K562 (cell line): ENCODE data around the gene CREB3L1. TPM values are rescaled to one million over a fixed set of nuclear protein-coding genes. Genes with fewer than 3 reads are reported as not detected.

Experiments used
- BDP1 ChIP-seq: IDR thresholded peaks from 3 replicates; pipeline ENCODE4 v1.6.1; 2011; ENCODE audit not compliant: insufficient read length, insufficient read depth
- BRF1 ChIP-seq: IDR thresholded peaks from 3 replicates; pipeline ENCODE4 v1.6.1; 2011; ENCODE audit warnings: borderline replicate concordance, mild to moderate bottlenecking; ENCODE audit not compliant: insufficient read length; ENCODE audit errors: extremely low read depth
- CBX2 ChIP-seq: fragments of 200-600 bp; sonication (generic); IDR thresholded peaks from one replicate; pipeline ENCODE4 v1.6.1; 2012; ENCODE audit warnings: mild to moderate bottlenecking, low read length, inconsistent platforms; ENCODE audit not compliant: insufficient read depth, poor library complexity, severe bottlenecking
- GATA2 ChIP-seq: sonication (generic); formaldehyde crosslinking; IDR thresholded peaks from 2 replicates; pipeline ENCODE4 v1.4.0; 2020; ENCODE audit warnings: mild to moderate bottlenecking, missing genetic modification reagents
- RERE ChIP-seq: sonication (generic); formaldehyde crosslinking; IDR thresholded peaks from 2 replicates; pipeline ENCODE4 v1.8.0; 2023; ENCODE audit warnings: missing genetic modification reagents, mild to moderate bottlenecking, borderline replicate concordance
- ZFP1 ChIP-seq: fragments of 450-650 bp; formaldehyde crosslinking; IDR thresholded peaks from 2 replicates; pipeline ENCODE4 v1.4.0; 2020; ENCODE audit warnings: mild to moderate bottlenecking, mixed read lengths
- ZNF274 ChIP-seq: IDR thresholded peaks from 2 replicates; pipeline ENCODE4 v1.6.1; 2011; ENCODE audit warnings: low read depth, mild to moderate bottlenecking, low read length, moderate library complexity, borderline replicate concordance
- ZNF586 ChIP-seq: fragments of 450-650 bp; formaldehyde crosslinking; conservative IDR thresholded peaks from 2 replicates; pipeline ENCODE4 v1.4.0; 2020; ENCODE audit warnings: mild to moderate bottlenecking, moderate library complexity
- ZSCAN32 ChIP-seq: fragments of 450-650 bp; formaldehyde crosslinking; IDR thresholded peaks from 2 replicates; pipeline ENCODE4 v1.4.0; 2020; ENCODE audit warnings: mild to moderate bottlenecking, moderate library complexity
- polyA plus RNA-seq, 8 experiments: library from polyadenylated mRNA; depleted of rRNA in 4 of 8; stranded (reverse) in 5 of 8; unstranded in 3 of 8; fragments of >200 nt; fragmentation: Nextera tagmentation in 2 of 8; fragmentation: Illumina TruSeq in 1 of 8; extraction: Ambion mirVana in 2 of 8; extraction: Trizol in 1 of 8; gene quantifications; 2 replicates each; pipeline versions ENCODE4 v1.2.1 to v1.2.3, GENCODE V29; 2011 to 2014; ENCODE audit warnings: inconsistent platforms in 1 of 8, missing spikeins in 1 of 8
- total RNA-seq, 7 experiments: library from RNA; depleted of rRNA in 6 of 7; stranded (reverse); fragments of >200 nt in 6 of 7; fragmentation: Illumina TruSeq in 2 of 7; extraction: Trizol in 2 of 7; gene quantifications; 2 replicates each; pipeline versions ENCODE4 v1.2.1 to v1.2.3, GENCODE V29; 2011 to 2021; ENCODE audit warnings: low replicate concordance in 1 of 7
- TF ChIP-seq, protein P1 (sequence below): fragments of 450-650 bp; IDR thresholded peaks from 2 replicates; pipeline ENCODE4 v1.6.1; 2016; ENCODE audit warnings: mild to moderate bottlenecking, moderate library complexity

The CREB3L1 gene
- total and polyA plus RNA-seq, 9 of the 15 experiments (the other 6 are each of a cell fraction or from before 2014, with no cell fraction given) = 1.2 to 27.6 (median 3.7) TPM

- TF ChIP-seq, protein P1, sequence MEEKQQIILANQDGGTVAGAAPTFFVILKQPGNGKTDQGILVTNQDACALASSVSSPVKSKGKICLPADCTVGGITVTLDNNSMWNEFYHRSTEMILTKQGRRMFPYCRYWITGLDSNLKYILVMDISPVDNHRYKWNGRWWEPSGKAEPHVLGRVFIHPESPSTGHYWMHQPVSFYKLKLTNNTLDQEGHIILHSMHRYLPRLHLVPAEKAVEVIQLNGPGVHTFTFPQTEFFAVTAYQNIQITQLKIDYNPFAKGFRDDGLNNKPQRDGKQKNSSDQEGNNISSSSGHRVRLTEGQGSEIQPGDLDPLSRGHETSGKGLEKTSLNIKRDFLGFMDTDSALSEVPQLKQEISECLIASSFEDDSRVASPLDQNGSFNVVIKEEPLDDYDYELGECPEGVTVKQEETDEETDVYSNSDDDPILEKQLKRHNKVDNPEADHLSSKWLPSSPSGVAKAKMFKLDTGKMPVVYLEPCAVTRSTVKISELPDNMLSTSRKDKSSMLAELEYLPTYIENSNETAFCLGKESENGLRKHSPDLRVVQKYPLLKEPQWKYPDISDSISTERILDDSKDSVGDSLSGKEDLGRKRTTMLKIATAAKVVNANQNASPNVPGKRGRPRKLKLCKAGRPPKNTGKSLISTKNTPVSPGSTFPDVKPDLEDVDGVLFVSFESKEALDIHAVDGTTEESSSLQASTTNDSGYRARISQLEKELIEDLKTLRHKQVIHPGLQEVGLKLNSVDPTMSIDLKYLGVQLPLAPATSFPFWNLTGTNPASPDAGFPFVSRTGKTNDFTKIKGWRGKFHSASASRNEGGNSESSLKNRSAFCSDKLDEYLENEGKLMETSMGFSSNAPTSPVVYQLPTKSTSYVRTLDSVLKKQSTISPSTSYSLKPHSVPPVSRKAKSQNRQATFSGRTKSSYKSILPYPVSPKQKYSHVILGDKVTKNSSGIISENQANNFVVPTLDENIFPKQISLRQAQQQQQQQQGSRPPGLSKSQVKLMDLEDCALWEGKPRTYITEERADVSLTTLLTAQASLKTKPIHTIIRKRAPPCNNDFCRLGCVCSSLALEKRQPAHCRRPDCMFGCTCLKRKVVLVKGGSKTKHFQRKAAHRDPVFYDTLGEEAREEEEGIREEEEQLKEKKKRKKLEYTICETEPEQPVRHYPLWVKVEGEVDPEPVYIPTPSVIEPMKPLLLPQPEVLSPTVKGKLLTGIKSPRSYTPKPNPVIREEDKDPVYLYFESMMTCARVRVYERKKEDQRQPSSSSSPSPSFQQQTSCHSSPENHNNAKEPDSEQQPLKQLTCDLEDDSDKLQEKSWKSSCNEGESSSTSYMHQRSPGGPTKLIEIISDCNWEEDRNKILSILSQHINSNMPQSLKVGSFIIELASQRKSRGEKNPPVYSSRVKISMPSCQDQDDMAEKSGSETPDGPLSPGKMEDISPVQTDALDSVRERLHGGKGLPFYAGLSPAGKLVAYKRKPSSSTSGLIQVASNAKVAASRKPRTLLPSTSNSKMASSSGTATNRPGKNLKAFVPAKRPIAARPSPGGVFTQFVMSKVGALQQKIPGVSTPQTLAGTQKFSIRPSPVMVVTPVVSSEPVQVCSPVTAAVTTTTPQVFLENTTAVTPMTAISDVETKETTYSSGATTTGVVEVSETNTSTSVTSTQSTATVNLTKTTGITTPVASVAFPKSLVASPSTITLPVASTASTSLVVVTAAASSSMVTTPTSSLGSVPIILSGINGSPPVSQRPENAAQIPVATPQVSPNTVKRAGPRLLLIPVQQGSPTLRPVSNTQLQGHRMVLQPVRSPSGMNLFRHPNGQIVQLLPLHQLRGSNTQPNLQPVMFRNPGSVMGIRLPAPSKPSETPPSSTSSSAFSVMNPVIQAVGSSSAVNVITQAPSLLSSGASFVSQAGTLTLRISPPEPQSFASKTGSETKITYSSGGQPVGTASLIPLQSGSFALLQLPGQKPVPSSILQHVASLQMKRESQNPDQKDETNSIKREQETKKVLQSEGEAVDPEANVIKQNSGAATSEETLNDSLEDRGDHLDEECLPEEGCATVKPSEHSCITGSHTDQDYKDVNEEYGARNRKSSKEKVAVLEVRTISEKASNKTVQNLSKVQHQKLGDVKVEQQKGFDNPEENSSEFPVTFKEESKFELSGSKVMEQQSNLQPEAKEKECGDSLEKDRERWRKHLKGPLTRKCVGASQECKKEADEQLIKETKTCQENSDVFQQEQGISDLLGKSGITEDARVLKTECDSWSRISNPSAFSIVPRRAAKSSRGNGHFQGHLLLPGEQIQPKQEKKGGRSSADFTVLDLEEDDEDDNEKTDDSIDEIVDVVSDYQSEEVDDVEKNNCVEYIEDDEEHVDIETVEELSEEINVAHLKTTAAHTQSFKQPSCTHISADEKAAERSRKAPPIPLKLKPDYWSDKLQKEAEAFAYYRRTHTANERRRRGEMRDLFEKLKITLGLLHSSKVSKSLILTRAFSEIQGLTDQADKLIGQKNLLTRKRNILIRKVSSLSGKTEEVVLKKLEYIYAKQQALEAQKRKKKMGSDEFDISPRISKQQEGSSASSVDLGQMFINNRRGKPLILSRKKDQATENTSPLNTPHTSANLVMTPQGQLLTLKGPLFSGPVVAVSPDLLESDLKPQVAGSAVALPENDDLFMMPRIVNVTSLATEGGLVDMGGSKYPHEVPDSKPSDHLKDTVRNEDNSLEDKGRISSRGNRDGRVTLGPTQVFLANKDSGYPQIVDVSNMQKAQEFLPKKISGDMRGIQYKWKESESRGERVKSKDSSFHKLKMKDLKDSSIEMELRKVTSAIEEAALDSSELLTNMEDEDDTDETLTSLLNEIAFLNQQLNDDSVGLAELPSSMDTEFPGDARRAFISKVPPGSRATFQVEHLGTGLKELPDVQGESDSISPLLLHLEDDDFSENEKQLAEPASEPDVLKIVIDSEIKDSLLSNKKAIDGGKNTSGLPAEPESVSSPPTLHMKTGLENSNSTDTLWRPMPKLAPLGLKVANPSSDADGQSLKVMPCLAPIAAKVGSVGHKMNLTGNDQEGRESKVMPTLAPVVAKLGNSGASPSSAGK = no peak
- TF ChIP-seq ZNF274 = no peak
- TF ChIP-seq ZFP1 (CRISPR knock-in tag) = no peak
- TF ChIP-seq BDP1 = no peak
- no peak for TF ChIP-seq CBX2
- no peak for TF ChIP-seq GATA2
- TF ChIP-seq BRF1 = no peak
- TF ChIP-seq ZNF586 (CRISPR knock-in tag) = no peak
- no peak for TF ChIP-seq ZSCAN32 (CRISPR knock-in tag)
- TF ChIP-seq RERE = no peak
Observed at GRCh38 chr11:46309814-46310259, 32.4 kb downstream of the CREB3L1 start (continued).
